GM19239 (cell line): ENCODE measurements around the gene AIF1.

Source experiments
- DNase-seq: peaks from one replicate; pipeline ENCODE4 v3.0.0; 2011; ENCODE audit warnings: low spot score; ENCODE audit not compliant: insufficient read length
- FAIRE-seq: peaks from 2 replicates; lab custom pipeline; 2011; peaks lifted over from hg19 to GRCh38; lab: Jason Lieb, UNC

The AIF1 gene

DNA sequence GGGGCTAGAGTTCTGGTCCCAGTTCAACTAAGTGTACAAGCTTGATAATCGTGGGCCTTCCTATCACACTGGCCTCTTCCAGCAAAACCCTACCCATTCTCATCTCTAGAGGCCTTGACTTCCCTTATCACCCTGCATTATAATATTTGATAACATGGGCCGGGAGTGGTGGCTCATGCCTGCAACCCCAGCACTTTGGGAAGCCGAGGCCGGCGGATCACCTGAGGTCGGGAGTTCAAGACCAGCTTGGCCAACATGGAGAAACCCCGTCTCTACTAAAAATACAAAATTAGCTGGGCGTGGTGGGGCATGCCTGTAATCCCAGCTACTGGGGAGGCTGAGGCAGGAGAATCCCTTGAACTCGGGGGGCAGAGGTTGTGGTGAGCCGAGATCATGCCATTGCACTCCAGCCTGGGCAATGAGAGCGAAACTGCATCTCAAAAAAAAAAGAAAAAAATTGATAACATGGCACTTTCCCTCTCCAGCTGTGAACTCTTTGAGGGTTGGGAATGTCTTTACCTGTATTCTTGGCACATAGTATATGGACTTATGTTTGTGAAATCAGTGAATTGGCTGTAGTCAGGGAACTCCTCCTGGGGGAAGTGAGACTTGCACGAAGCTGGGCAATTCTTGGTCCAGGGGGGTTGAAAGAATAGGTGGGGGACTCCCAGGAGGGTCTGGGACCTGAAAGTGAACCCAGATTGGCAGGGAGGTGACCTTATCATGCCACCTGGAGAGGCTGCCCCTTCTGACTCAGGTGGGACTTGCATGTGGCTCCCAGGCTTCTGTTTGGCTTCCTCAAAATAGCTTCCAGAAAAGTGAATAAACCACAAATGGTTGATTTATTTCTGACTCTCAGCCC, 46.5 kb downstream of the AIF1 start:
- FAIRE-seq (no peak), DNase-seq (peak; percentile 40)

DNA sequence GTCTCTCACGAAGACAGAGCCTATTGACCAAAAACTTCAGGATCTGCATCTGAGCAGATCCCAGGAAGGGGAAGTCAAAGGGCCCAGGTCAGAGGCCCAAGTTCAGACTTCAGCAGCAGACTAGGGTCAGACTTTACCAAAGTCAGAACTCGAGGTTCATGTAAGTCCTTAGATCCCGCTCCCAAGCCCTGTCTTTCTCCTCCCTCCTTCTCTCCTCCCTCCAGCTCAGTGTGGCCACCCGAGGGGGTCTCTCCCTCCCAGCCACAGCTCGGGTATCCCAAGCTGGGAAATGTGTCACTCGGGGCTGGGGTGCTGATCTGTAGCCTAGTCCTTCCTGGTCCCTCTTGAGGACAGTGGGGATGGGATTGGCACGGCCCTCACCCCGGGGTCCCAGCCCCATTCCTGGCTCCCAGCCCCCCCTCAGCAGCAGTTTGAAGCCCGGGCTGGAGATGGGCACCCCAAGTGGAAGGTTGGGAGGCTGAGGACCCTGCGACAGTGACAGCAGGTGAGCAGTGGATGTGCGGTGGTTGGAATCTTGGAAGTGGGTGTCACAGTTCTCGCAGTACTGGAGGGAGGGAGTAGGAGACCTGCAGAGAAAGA, 47.2 kb downstream of the AIF1 start:
- no peak for FAIRE-seq
- DNase-seq = no peak

DNA sequence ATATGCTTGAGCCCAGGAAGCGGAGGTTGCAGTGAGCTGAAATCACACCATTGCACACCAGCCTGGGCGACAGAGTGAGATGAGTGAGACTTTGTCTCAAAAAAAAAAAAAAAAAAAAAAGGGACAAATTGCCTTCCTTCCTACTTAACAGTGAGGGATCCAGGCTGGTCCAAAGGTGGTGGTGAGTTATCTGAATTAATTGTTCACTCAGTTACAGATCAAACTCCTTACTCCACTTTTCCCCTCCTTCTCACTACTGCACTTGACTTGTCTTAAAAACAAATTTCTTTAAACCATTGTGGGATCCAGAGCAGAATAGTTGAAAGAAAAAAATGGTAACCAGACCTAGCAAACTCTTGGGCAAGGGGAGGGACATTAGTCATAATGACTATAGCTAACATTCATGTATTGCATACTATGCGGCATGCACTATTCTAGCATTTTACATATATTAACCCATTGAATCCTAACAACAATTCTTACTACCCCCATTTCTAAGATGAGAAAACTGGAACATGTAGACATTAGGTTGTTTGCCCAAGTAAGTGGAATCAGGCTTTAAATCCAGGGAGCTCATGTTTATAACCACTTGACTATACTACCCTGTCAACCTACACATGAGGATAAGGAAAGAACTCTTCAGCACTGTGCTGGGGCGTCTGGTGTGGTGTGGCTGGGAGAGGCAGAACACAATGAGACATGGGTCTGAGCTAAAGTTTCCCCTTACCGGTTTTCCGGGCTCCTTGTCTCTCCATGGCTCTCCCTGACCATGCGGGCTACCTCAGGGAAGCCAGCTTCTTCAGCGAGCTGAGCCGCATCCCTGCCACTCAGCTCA, 48.3 kb downstream of the AIF1 start:
- no peak for DNase-seq
- FAIRE-seq = no peak

DNA sequence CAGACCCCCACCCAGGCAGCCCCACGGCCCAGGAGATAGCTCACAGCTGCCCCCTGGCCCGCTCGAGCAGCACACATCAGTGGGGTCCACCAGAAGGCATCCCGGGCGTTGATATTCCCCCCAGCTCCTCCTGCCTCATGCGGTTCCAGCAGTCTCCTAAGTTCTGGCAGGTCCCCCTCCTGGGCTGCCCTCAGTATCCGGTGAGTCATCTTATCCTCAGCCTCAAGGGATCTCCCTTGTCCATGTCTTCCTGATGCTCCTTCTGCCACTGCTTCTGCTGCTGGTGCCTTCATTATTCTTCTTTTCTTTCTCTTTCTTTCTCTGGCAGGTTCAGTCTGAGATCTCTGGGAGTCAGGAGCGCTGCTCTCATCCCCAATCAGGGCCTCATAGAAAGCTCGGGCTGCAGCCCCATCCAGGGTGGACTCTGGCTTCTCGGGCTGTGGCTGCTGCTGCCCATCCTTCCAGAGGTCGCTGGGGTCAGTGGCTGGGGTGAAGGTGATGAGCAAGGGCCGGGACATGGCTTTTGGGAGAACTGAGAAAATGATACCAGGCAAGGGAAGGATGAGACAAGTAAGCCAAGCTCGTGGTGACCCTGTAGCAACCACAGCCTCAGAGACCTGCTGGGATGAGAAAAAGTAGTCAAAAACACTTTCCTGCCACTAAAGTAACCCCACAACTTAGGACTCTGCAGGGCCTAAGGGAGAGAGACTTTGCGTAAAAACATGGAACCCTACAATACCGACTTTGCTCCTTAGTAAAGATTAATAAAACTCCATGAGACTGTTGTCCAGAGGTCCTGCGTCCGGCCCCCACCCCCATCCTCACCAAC, 49.1 kb downstream of the AIF1 start:
- DNase-seq = no peak
- no peak for FAIRE-seq

GRCh38 chr6:31664790-31665500, 49.9 kb downstream of the AIF1 start, which contains the start of gene GPANK1:
TSS of gene GPANK1 (minus strand) at chr6:31664997. CDS start at chr6:31664478, 519 bp downstream.
- DNase-seq (peak; percentile 57), FAIRE-seq (peak; percentile 91)

DNA sequence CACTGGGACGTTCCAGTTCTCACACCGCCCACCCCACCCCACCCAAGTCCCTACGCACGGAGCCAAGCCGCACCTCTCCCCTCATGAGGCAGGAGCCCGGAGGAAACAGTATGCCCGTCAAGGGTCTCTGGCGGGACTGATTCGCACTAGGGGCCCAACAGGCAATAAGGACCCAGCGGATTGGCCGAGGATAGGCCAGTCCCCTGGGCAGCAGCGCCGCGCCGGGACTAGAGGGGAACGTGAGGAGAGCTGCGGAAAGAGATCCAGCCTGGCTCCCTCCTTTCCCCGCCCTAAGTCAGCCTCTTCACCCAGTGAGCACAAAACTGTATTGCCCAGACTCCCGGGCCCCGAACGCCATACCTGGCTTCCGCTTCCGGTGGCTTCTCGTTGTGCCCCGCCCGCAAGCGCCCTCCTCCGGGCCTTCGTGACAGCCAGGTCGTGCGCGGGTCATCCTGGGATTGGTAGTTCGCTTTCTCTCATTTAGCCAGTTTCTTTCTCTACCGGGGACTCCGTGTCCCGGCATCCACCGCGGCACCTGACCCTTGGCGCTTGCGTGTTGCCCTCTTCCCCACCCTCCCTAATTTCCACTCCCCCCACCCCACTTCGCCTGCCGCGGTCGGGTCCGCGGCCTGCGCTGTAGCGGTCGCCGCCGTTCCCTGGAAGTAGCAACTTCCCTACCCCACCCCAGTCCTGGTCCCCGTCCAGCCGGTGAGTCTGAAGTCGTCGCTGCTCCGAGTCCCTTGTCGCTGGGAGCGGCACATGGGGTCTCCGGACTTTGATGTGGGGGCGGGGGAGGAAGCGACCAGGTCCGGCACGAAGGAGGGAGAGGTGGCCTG, 50.7 kb downstream of the AIF1 start, which contains the start of gene CSNK2B:
CSNK2B (plus strand) TSS at position 580 of the 836 bp plus-strand sequence. CDS start 752 bp downstream, outside the sequence.
- DNase-seq = peak; percentile 92
- FAIRE-seq = peak; percentile 94

DNA sequence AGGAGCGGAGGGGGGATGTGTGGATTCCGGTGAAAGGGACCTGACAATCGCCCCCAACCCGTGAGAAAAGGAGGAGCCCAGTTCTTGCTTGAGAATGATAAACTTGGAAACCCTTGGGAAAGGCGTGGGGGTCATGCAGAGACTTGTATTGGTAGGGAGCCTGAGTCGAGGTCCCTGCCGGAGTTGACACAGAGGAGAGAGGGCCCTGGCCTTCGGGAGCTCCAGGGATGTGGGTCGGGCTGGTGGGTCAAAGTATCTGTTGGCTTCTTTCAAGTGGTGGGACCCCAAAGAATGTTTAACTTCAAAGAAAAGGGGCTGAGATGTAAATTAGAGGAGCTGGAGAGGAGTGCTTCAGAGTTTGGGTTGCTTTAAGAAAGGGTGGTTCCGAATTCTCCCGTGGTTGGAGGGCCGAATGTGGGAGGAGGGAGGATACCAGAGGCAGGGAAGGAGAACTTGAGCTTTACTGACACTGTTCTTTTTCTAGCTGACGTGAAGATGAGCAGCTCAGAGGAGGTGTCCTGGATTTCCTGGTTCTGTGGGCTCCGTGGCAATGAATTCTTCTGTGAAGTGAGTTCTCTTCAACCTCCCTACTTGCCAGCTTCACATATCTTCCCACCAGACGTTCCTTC, 51.4 kb downstream of the AIF1 start:
- FAIRE-seq (no peak), DNase-seq (no peak)
